OCI-LY1 (cell line): ENCODE measurements around the gene MCC.

ENCODE experiments used
- H2AFZ ChIP-seq: fragments of 200-600 bp; sonication (generic), shearing (Covaris generic); 2 replicates; pipeline ENCODE4 v1.6.0; 2014; ENCODE audit warnings: antibody characterized with exemption, mild to moderate bottlenecking, low read length
- H3F3A ChIP-seq: fragments of 200-600 bp; sonication (generic), shearing (Covaris generic); 2 replicates; pipeline ENCODE4 v1.6.0; 2014; ENCODE audit warnings: mild to moderate bottlenecking, antibody characterized with exemption, low read length, moderate library complexity; ENCODE audit not compliant: insufficient read depth
- H3K27ac ChIP-seq: fragments of 200-600 bp; sonication (generic); 2 replicates; pipeline ENCODE4 v1.5.1; 2014; ENCODE audit warnings: low read length, mixed run types, mild to moderate bottlenecking, low read depth; ENCODE audit not compliant: poor library complexity, severe bottlenecking
- H3K27me3 ChIP-seq: fragments of 200-600 bp; sonication (generic); 2 replicates; pipeline ENCODE4 v1.6.0; 2014; ENCODE audit warnings: antibody characterized with exemption, mild to moderate bottlenecking, low read length, moderate library complexity; ENCODE audit not compliant: insufficient read depth
- H3K36me3 ChIP-seq: fragments of 200-600 bp; sonication (generic); 2 replicates; pipeline ENCODE4 v1.6.1; 2014; ENCODE audit warnings: mild to moderate bottlenecking, antibody characterized with exemption, low read length, moderate library complexity, mixed read lengths; ENCODE audit not compliant: insufficient read depth
- H3K4me1 ChIP-seq: fragments of 200-600 bp; sonication (generic); 2 replicates; pipeline ENCODE4 v1.5.1; 2014; ENCODE audit warnings: mild to moderate bottlenecking, low read length, moderate library complexity; ENCODE audit not compliant: insufficient read depth, severe bottlenecking
- H3K4me2 ChIP-seq: fragments of 200-600 bp; sonication (generic), shearing (Covaris generic); 2 replicates; pipeline ENCODE4 v1.6.1; 2014; ENCODE audit warnings: low read length
- H3K4me3 ChIP-seq: fragments of 200-600 bp; sonication (generic); 2 replicates; pipeline ENCODE4 v1.5.1; 2014; ENCODE audit warnings: low read length, low read depth, mild to moderate bottlenecking, mixed read lengths; ENCODE audit not compliant: poor library complexity, severe bottlenecking
- H3K79me2 ChIP-seq: fragments of 200-600 bp; shearing (Covaris generic); 2 replicates; pipeline ENCODE4 v1.6.1; 2016; ENCODE audit warnings: mixed run types, low read length, mixed read lengths; ENCODE audit not compliant: insufficient read depth
- H3K9ac ChIP-seq: fragments of 200-600 bp; sonication (generic), shearing (Covaris generic); 2 replicates; pipeline ENCODE4 v1.6.1; 2014; ENCODE audit warnings: mild to moderate bottlenecking, low read length, mixed read lengths
- H3K9me2 ChIP-seq: fragments of 200-600 bp; sonication (generic), shearing (Covaris generic); 2 replicates; pipeline ENCODE4 v1.6.1; 2014; ENCODE audit warnings: low read depth, mild to moderate bottlenecking, low read length, mixed read lengths
- H3K9me3 ChIP-seq: fragments of 200-600 bp; shearing (Covaris generic); 2 replicates; pipeline ENCODE4 v1.6.1; 2014; ENCODE audit warnings: low read length, mixed read lengths
- H4K20me1 ChIP-seq: fragments of 200-600 bp; sonication (generic), shearing (Covaris generic); 2 replicates; pipeline ENCODE4 v1.6.0; 2016; ENCODE audit warnings: mild to moderate bottlenecking, low read length; ENCODE audit not compliant: insufficient read depth
- EZH2 ChIP-seq: fragments of 200-600 bp; sonication (generic), shearing (Covaris generic); IDR thresholded peaks from 2 replicates; pipeline ENCODE4 v1.8.0; 2017; ENCODE audit warnings: borderline replicate concordance, mixed run types, mild to moderate bottlenecking, antibody characterized with exemption, low read length, moderate library complexity, mixed read lengths
- TF ChIP-seq, protein P1 (sequence below): fragments of 200-600 bp; sonication (generic), shearing (Covaris generic); IDR thresholded peaks from 2 replicates; pipeline ENCODE4 v1.5.1; 2017; ENCODE audit warnings: mild to moderate bottlenecking, antibody characterized with exemption, low read length, moderate library complexity, mixed read lengths

Gene MCC

DNA sequence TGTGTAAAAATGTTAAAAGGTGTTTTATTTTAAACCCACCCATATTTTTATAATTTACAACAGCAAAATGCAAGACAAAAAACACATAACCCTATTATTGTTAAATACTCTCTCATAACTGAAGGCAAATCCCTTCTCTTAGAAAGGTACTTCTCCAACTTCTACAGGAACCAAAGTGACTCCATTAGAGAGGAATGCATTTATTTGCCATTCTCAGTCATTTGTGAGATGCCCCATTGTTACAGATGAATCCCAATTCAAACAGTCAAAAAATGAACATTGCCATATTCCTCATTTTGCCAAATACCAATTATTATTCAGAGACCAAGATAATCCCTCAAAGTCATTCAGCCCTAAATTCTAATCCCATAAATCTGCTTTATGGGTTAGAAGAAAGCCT lies 229.2 kb downstream of the MCC start:
- Histone ChIP-seq H3K4me2 (no peak overlapping the region), H2AFZ (no peak overlapping the region), H3K27ac (no peak overlapping the region), H3K27me3 (no peaks in the 10 kb centered on the region), H3K36me3 (no peaks in the 10 kb centered on the region), H3K4me3 (no peak overlapping the region), H3K9me3 (no peaks in the 10 kb centered on the region), H3K4me1 (no peaks in the 10 kb centered on the region), H4K20me1 (no peaks in the 10 kb centered on the region), H3K79me2 (no peaks in the 10 kb centered on the region), H3K9ac (no peak overlapping the region), H3K9me2 (no peaks in the 10 kb centered on the region), H3F3A (no peaks in the 10 kb centered on the region)
- no peak for TF ChIP-seq EZH2
- TF ChIP-seq, protein P1, sequence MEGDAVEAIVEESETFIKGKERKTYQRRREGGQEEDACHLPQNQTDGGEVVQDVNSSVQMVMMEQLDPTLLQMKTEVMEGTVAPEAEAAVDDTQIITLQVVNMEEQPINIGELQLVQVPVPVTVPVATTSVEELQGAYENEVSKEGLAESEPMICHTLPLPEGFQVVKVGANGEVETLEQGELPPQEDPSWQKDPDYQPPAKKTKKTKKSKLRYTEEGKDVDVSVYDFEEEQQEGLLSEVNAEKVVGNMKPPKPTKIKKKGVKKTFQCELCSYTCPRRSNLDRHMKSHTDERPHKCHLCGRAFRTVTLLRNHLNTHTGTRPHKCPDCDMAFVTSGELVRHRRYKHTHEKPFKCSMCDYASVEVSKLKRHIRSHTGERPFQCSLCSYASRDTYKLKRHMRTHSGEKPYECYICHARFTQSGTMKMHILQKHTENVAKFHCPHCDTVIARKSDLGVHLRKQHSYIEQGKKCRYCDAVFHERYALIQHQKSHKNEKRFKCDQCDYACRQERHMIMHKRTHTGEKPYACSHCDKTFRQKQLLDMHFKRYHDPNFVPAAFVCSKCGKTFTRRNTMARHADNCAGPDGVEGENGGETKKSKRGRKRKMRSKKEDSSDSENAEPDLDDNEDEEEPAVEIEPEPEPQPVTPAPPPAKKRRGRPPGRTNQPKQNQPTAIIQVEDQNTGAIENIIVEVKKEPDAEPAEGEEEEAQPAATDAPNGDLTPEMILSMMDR, result no peak

DNA sequence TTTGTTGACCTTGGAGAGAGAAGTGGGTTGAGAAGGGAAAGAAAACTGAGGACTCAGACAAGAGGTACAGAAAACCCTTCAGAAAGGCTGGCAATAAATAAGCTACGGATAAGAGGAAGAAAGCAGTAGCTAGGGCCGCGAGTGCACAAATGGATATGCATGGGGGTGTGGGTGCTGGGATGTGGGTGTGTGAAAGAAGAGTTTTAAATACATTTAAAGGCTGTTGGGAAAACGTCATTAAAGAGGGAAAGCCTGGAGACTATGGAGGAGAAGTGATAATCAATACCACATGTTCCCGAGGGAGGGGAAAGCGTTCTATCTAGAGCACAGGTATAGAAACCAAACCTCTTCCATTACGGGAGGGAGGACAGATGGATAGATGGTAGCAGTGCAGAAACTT lies 230.7 kb downstream of the MCC start:
- H3K4me3 ChIP-seq, result no peak overlapping the region
- no peaks in the 10 kb centered on the region for H3F3A ChIP-seq
- no peaks in the 10 kb centered on the region for H3K79me2 ChIP-seq
- H3K36me3 ChIP-seq, result no peaks in the 10 kb centered on the region
- H3K4me1 ChIP-seq, result no peaks in the 10 kb centered on the region
- no peak overlapping the region for H3K27ac ChIP-seq
- no peak overlapping the region for H3K9ac ChIP-seq
- no peak overlapping the region for H2AFZ ChIP-seq
- no peaks in the 10 kb centered on the region for H3K9me2 ChIP-seq
- H3K9me3 ChIP-seq, result no peaks in the 10 kb centered on the region
- no peaks in the 10 kb centered on the region for H4K20me1 ChIP-seq
- TF ChIP-seq EZH2, result no peak
- TF ChIP-seq, protein P1, result no peak
- H3K4me2 ChIP-seq, result no peak overlapping the region
- H3K27me3 ChIP-seq, result no peaks in the 10 kb centered on the region

DNA sequence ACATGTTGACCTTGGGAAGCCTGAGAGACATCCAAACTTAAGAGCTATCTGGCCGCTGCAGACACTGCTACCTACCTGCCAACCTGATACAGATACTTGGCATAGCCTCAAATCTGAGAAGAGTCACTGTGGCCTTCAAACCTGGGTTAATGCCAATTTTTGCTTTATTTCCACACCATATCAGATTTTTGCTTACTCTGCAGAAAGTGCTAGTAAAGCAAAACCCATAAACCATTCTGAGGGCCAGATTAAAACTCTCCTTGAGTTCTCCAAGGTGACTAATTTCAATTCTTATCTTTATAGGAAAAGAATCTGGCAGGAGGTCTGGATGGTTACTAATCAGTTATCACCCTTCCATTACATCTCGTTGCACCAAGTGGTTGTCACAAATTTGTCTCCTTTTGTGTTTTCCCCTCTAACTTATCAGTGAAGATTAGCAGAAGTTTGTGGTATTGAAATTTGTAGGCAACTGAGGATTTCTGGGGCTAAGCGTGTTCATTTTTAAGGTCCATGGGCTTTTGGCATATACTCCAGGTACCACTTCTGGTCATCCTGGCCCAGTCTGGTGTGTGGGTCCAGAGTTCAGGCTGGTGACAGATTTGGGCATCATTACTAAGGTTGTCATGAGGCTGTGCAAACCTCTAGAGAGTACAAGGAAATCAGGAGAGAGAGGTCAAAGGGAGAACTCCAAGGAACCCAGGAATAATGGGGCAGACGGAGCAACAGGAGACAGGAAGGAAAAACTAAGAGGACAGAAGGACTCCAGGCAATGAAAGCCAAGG lies 231.4 kb downstream of the MCC start:
- no peaks in the 10 kb centered on the region for H3K36me3 ChIP-seq
- no peak overlapping the region for H2AFZ ChIP-seq
- no peaks in the 10 kb centered on the region for H3K27me3 ChIP-seq
- no peak overlapping the region for H3K9ac ChIP-seq
- no peak for TF ChIP-seq EZH2
- TF ChIP-seq, protein P1, result no peak
- no peak overlapping the region for H3K4me3 ChIP-seq
- no peak overlapping the region for H3K27ac ChIP-seq
- no peaks in the 10 kb centered on the region for H3K4me1 ChIP-seq
- no peaks in the 10 kb centered on the region for H3K9me2 ChIP-seq
- H3K79me2 ChIP-seq, result no peaks in the 10 kb centered on the region
- H3K9me3 ChIP-seq, result no peaks in the 10 kb centered on the region
- no peak overlapping the region for H3K4me2 ChIP-seq
- no peaks in the 10 kb centered on the region for H4K20me1 ChIP-seq
- no peaks in the 10 kb centered on the region for H3F3A ChIP-seq
